PC-3 (cell line): ENCODE results near the gene MX1.
A peak's percentile ranks its signal among the peaks of the same experiment; 100 is the strongest.

Experiments
- EZH2 ChIP-seq: fragments of 300-600 bp; sonication (generic); IDR thresholded peaks from one replicate; pipeline ENCODE4 v1.6.1; 2017; ENCODE audit warnings: antibody characterized with exemption, mild to moderate bottlenecking, low read length; ENCODE audit not compliant: unreplicated experiment
- EZH2phosphoT487 ChIP-seq: fragments of 300-600 bp; sonication (generic); IDR thresholded peaks from 2 replicates; pipeline ENCODE4 v1.6.1; 2018; ENCODE audit warnings: mild to moderate bottlenecking, antibody characterized with exemption, low read length, borderline replicate concordance
- TF ChIP-seq, protein P1 (sequence below): fragments of 300-600 bp; sonication (generic); conservative IDR thresholded peaks from 2 replicates; pipeline ENCODE4 v1.5.1; 2017; ENCODE audit warnings: antibody characterized with exemption, low read depth, mild to moderate bottlenecking, low read length

GRCh38 chr21:41378849-41379248, 47.2 kb upstream of the MX1 start:
- TF ChIP-seq EZH2 = no peak
- TF ChIP-seq, protein P1, sequence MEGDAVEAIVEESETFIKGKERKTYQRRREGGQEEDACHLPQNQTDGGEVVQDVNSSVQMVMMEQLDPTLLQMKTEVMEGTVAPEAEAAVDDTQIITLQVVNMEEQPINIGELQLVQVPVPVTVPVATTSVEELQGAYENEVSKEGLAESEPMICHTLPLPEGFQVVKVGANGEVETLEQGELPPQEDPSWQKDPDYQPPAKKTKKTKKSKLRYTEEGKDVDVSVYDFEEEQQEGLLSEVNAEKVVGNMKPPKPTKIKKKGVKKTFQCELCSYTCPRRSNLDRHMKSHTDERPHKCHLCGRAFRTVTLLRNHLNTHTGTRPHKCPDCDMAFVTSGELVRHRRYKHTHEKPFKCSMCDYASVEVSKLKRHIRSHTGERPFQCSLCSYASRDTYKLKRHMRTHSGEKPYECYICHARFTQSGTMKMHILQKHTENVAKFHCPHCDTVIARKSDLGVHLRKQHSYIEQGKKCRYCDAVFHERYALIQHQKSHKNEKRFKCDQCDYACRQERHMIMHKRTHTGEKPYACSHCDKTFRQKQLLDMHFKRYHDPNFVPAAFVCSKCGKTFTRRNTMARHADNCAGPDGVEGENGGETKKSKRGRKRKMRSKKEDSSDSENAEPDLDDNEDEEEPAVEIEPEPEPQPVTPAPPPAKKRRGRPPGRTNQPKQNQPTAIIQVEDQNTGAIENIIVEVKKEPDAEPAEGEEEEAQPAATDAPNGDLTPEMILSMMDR = peak; percentile 46
- no peak for TF ChIP-seq EZH2phosphoT487
